ENCODE results near the gene ANO1.

The ANO1 gene

DNA sequence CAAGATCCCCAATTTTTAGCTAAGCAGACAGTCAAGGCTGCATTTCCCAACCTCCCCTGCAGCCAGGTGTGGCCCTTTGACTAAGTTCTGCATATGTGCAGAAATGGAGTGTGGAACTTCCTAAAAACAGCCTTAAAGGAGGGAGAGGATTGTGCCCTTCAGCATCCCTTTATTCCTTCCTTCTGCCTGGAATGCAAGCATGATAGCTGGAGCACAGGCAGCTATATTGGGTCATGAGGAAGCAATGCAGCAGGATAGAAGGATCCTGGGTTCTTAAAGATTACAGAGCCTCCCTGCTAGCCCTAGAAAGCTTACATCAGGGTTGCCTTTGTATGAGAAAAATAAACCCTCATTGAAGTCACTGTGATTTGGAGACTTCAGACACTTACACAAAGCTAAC lies 154.9 kb downstream of the ANO1 start:
- H3K4me3 ChIP-seq (ENCODE audit: low read depth, low read length): no peak overlapping the region

DNA sequence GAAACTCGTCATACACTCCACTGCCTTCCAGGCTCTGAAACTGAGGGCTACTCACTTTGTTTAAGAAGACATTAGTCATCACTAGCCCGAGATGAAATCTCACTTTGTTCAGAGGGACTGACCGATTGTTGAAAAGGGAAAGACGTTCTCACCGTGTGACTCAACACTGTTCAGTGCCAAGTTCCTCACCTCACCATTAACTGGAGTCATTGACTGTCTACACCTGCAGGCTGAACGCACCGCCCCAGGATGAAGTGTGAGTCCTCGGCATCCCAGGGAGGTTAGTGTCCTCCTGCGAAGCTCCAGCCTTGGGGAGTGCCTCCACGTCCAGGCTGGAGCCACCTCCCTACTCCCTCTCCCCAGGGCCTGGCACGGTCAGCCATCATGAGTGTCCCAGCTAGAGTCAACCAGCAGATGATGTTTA lies 155.4 kb downstream of the ANO1 start:
- H3K4me3 ChIP-seq (ENCODE audit: low read depth, low read length): no peak overlapping the region

DNA sequence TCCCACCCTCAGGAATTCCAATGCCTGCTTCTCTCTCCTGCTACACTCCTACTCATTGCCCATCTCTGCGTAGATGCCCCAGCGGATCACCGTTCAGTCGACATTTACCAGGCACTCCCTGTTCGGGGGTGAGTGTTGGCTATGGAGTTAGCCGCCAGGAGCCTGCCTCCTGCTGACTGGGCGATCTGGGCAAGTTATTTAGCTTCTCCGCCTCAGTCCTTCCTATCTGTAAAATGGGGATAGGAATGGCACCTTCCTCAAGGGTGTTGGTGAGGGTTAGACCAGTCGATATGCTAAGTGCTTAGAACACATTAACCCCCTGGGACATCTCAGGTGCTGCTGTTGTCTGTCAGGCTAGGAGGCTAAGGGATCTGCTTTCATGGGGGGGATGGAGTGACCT lies 155.8 kb downstream of the ANO1 start:
- no peak overlapping the region for H3K4me3 ChIP-seq (ENCODE audit: low read depth, low read length)
